Measurements from ENCODE around the gene RANBP17.

- TF ChIP-seq CTCF (IDR thresholded peaks at IDR 0.05) (no peak), POLR2A (IDR thresholded peaks at IDR 0.05) (no peak), POLR2AphosphoS5 (IDR thresholded peaks at IDR 0.05) (no peak)
These were observed 212.9 kb downstream of the RANBP17 start for GRCh38 chr5:171074747-171075146.
